Measurements from ENCODE around the gene PRRC2C.

PRRC2C gene

DNA sequence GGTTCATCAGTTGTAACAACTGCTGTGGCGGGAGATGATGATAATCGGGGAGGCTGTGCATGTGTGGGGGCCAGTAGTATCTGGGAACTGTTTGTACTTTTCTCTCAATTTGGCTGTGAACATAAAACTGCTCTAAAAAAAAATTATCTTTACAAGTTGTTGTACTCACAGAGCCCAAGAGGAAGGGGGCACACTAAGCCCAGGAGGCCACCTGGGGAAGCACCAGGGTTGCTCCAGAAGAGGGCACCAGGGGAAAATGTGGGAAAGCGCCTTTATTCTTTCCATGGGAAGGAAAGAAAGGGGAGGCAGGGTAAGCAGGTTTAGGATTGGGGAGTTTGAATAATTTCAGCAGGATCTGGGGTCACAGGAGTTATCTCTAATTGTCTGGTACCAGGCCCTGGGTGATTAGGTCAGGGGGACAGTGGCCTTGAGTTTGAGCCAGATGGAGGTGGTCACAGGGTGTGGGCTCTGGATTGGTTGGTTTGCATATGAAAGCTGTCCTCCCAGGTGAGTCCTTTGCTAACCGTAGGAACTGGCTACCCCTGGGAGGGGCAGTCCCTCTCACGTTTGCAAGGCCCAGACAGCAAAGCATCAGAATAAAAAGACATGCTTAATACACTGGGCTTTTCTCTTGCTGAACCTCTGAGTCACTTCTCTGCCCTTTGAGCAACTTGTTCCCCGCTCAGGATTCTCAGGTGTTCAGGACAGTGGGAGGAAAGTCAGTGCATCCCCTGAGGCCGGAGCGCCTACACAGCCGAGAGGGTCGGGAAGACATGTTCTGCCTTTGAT is 155.9 kb downstream of the PRRC2C start:
- DNase-seq = no peak

DNA sequence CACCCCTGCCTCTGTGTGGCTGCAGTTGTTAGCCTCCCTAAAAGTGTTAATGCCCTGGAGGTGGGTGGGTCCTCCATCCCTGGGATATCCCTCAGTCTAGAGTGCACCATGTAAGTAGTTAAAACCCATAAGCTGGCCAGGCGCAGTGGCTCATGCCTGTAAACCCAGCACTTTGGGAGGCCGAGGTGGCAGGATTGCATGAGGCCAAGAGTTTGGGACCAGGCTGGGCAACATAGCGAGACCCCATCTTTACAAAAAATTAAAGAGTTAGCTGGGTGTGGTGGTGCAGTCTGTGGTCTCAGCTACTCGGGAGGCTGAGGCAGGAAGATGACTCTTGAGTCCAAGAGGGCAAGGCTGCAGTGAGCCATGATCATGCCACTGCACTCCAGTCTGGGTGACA is 156.9 kb downstream of the PRRC2C start:
- no peak for DNase-seq

Data from CD4-positive, alpha-beta T cell treated with Interleukin-12 subunit alpha and Interleukin-12 subunit beta, for 1 hour (primary cell).